GM12872 (cell line): Measurements from ENCODE around the gene RSBN1L.

ENCODE experiments used
- CTCF ChIP-seq: IDR thresholded peaks from 3 replicates; pipeline ENCODE4 v1.5.1; 2011; ENCODE audit warnings: low read depth, mild to moderate bottlenecking, low read length, moderate library complexity; ENCODE audit not compliant: insufficient read depth

Gene RSBN1L

DNA sequence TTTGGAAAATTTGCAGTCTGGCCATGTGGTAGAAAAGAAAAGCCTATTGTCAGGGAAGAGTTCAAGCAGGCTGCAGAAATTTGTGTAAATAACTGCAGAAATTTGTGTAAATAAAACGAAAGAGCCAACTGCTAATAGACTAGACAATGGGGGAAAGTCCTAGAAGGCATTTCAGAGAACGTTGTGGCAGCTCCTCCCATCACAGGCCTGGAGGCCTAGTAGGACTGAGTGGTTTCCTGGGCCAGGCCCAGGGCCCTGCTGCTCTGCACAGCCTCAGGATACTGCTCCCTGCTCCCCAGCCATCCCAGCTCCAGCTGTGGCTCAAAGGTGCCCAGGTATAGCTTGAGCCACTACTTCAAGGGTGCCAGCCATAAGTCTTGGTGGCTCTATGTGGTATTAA is 50.9 kb downstream of the RSBN1L start:
- no peak for TF ChIP-seq CTCF

DNA sequence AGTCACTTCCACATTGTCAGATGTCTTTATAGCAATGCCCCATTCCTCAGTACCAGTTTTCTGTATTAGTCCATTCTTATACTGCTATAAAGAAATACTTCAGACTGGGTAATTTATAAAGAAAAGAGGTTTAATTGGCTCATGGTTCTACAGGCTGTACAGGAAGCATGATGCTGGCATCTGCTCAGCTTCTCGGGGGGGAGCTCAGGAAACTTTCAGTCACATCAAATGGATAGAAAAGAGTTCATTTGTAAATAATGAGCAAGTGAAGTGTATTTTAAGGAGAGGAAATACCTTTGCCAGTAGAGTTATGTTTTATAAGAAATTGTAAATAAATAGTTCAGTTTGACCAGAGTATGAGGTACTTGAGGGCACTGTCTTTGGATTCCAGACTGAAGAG is 51.5 kb downstream of the RSBN1L start:
- TF ChIP-seq CTCF: no peak

- no peak for TF ChIP-seq CTCF
These were observed 55.8 kb downstream of the RSBN1L start for GRCh38 chr7:77752016-77752415.

- TF ChIP-seq CTCF: no peak
These were observed 56.9 kb downstream of the RSBN1L start for GRCh38 chr7:77753173-77753572.

DNA sequence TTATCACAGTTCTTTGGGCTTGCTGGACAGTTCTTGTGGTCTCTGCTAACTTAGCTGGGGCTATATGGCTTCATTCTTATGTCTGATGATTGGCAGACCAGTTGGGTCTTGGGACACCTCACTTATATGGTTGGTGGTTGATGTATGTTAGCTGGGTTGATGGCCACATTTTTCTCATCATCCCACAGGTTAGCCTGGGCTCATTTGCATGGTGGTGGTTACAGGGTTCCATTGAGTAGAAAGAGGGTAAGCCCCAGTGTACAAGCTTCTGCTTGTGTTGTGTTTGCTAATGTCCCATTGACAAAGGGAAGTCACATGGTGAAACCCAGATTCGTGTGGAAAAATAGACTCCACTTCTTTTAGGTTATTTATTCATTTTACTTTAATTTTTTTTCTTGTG is 61.3 kb downstream of the RSBN1L start:
- no peak for TF ChIP-seq CTCF

DNA sequence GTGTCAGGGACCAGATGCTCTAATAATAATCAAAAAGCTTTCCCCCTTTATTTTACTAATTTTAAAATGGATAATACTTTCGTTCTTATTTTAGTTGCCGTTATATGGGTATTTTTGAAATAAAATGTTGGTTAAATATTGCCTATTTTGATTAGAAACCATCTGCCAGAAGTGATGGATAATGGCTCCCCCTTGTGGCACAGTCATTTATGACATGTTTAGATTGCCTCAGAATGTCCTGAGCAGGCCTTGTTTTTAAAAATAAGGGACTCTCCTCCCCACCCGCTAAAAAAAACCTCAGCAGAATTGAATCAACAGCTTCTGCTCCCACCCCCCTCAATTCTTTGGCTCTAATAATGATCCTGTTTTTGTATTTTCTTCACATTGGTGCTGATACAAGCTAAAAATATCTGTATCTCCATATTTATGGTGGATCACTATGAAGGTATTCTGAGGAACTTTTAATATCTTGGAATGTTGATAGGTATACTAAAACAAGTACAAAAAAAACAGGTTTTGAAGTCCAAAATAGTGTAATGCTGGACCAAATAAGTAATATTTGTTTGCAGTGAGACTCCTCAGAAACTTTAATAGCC is 63.1 kb downstream of the RSBN1L start:
- peak; percentile 68 for TF ChIP-seq CTCF

DNA sequence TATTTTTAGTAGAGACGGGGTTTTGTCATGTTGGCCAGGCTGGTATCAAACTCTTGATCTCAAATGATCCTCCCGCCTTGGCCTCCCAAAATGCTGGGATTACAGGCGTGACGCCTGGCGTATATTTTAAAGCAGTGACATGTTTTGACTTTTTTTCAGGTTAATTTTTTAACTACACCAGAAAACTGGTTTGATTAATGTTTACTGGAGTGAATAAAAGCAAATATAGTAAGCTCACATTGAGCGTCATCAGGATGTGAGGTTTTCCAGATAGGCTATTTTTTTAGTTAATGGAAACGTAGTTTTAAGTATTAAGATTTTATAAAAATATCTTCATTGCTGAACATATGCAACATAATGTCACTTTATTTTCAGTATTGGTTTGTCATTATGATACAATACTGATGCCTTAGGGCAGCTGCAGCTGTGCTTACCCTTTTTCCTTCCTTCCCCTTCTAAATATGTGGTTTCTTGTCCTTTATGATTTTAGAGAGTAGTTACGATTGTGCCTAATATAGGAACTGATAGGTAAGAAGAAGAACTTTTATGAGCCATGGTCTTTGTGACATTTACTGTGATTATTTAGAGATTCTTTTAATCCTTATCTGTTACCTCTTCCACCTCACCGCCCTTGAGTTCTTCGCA is 64.7 kb downstream of the RSBN1L start:
- TF ChIP-seq CTCF: no peak
